Endothelial cell of umbilical vein (primary cell): ENCODE results near the gene STK32A. TPM values are rescaled to one million over a fixed set of nuclear protein-coding genes. Genes with fewer than 3 reads are reported as not detected.

Experiments
- BruUV-seq: library from RNA; stranded (reverse); fragments of 400-500 nt; replicated peaks from 2 replicates; lab custom pipeline; 2021; lab: Mats Ljungman, UMichigan
- CTCF ChIA-PET: fragments of 300-600, 350-600 bp; sonication (Branson Sonifier 250); formaldehyde crosslinking; loops from one replicate; lab custom pipeline; 2021; ENCODE audit warnings: antibody characterized with exemption, inconsistent platforms; lab: Charles Lee
- POLR2A ChIA-PET: fragments of 300-600, 350-600 bp; sonication (Branson Sonifier 250); formaldehyde crosslinking; loops from one replicate; lab custom pipeline; 2021; ENCODE audit warnings: antibody characterized with exemption, inconsistent platforms; lab: Charles Lee
- DNase-seq: peaks from one replicate; pipeline ENCODE4 v3.0.0-alpha.2; 2011; ENCODE audit warnings: low read depth, low spot score
- FAIRE-seq: peaks from 2 replicates; lab custom pipeline; 2011; peaks lifted over from hg19 to GRCh38; lab: Jason Lieb, UNC
- H2AFZ ChIP-seq: 2 replicates; pipeline ENCODE4 v1.6.0; 2012; ENCODE audit warnings: low read depth, low read length, control low read depth, inconsistent platforms
- H3K27ac ChIP-seq: 2 replicates; pipeline ENCODE4 v1.5.1; 2011; ENCODE audit warnings: low read depth, mild to moderate bottlenecking, control low read depth, low read length, moderate library complexity; ENCODE audit not compliant: insufficient read depth
- H3K27me3 ChIP-seq, 2 experiments: 2 replicates each; pipeline versions ENCODE4 v1.6.0 to v1.6.1; 2011; ENCODE audit warnings: low read length in 2 of 2, mixed read lengths in 1 of 2; ENCODE audit not compliant: control insufficient read depth in 2 of 2, insufficient read depth in 2 of 2
- H3K36me3 ChIP-seq, 2 experiments: 2 replicates in 1 of 2; 3 replicates in 1 of 2; pipeline ENCODE4 v1.5.1; 2011; ENCODE audit warnings: low read length in 2 of 2, mild to moderate bottlenecking in 1 of 2, moderate library complexity in 1 of 2; ENCODE audit not compliant: control insufficient read depth in 2 of 2, insufficient read depth in 2 of 2; ENCODE audit errors: extremely low read depth in 1 of 2
- H3K4me1 ChIP-seq: 3 replicates; pipeline ENCODE4 v1.5.1; 2011; ENCODE audit warnings: mild to moderate bottlenecking, low read length; ENCODE audit not compliant: control insufficient read depth, insufficient read depth; ENCODE audit errors: extremely low read depth
- H3K4me2 ChIP-seq: 2 replicates; pipeline ENCODE4 v1.6.1; 2011; ENCODE audit warnings: low read length, control low read depth, mixed read lengths; ENCODE audit not compliant: insufficient read depth
- H3K4me3 ChIP-seq, 3 experiments: fragments of 200-600 bp in 1 of 3; sonication (generic), shearing (Covaris generic) in 1 of 3; replicated peaks in 1 of 3; 2 replicates each; pipeline ENCODE4 v1.5.1; 2011 to 2016; ENCODE audit warnings: control low read depth in 3 of 3, low read length in 3 of 3, mild to moderate bottlenecking in 2 of 3, inconsistent platforms in 1 of 3, low read depth in 1 of 3, moderate library complexity in 1 of 3; ENCODE audit not compliant: insufficient read depth in 1 of 3
- H3K79me2 ChIP-seq: 2 replicates; pipeline ENCODE4 v1.6.0; 2012; ENCODE audit warnings: low read length, inconsistent platforms; ENCODE audit not compliant: control insufficient read depth, insufficient read depth
- H3K9ac ChIP-seq: replicated peaks from 2 replicates; pipeline ENCODE3; 2011; ENCODE audit warnings: low read length, control low read depth; ENCODE audit not compliant: insufficient read depth; ENCODE audit errors: extremely low read depth
- H3K9me1 ChIP-seq: replicated peaks from 3 replicates; pipeline ENCODE4 v1.6.0; 2011; ENCODE audit warnings: mild to moderate bottlenecking, low read length; ENCODE audit not compliant: control insufficient read depth, insufficient read depth; ENCODE audit errors: extremely low read depth
- H3K9me3 ChIP-seq: replicated peaks from 2 replicates; pipeline ENCODE4 v1.5.1; 2012; ENCODE audit warnings: low read length, inconsistent platforms; ENCODE audit not compliant: control insufficient read depth, insufficient read depth
- H4K20me1 ChIP-seq: replicated peaks from 2 replicates; pipeline ENCODE3; 2011; ENCODE audit warnings: mild to moderate bottlenecking, low read length; ENCODE audit not compliant: control insufficient read depth, insufficient read depth; ENCODE audit errors: extremely low read depth
- CTCF ChIP-seq, 2 donors: IDR thresholded peaks; 1 replicate in 1 of 2; 2 replicates in 1 of 2; pipeline ENCODE4 v1.5.1; 2011; ENCODE audit warnings: low read length in 2 of 2, mild to moderate bottlenecking in 2 of 2, moderate library complexity in 2 of 2, control low read depth in 1 of 2, inconsistent platforms in 1 of 2, low read depth in 1 of 2; ENCODE audit not compliant: insufficient read depth in 1 of 2; ENCODE audit errors: extremely low read depth in 1 of 2
- EZH2 ChIP-seq: IDR thresholded peaks from 2 replicates; pipeline ENCODE4 v1.6.1; 2012; ENCODE audit warnings: borderline replicate concordance, low read depth, mild to moderate bottlenecking, moderate library complexity, low read length, inconsistent platforms; ENCODE audit not compliant: severe bottlenecking
- FOS ChIP-seq: IDR thresholded peaks from 2 replicates; pipeline ENCODE4 v1.6.1; 2011; ENCODE audit warnings: mild to moderate bottlenecking, low read length, moderate library complexity, borderline replicate concordance; ENCODE audit not compliant: insufficient read depth
- GATA2 ChIP-seq: IDR thresholded peaks from 2 replicates; pipeline ENCODE4 v1.7.0; 2011; ENCODE audit warnings: low read depth, mild to moderate bottlenecking, moderate library complexity, mixed read lengths, low read length; ENCODE audit not compliant: insufficient read length, insufficient read depth
- JUN ChIP-seq: IDR thresholded peaks from 2 replicates; pipeline ENCODE4 v1.6.1; 2011; ENCODE audit warnings: borderline replicate concordance, low read depth; ENCODE audit not compliant: insufficient read length, insufficient read depth
- MAX ChIP-seq: IDR thresholded peaks from 2 replicates; pipeline ENCODE4 v1.6.1; 2011; ENCODE audit not compliant: insufficient read depth, insufficient read length
- MYC ChIP-seq: IDR thresholded peaks from one replicate; pipeline ENCODE4 v1.6.1; 2011; ENCODE audit warnings: mild to moderate bottlenecking, low read depth, low read length
- POLR2A ChIP-seq: IDR thresholded peaks from 2 replicates; pipeline ENCODE4 v1.6.1; 2012; ENCODE audit warnings: low read depth, mild to moderate bottlenecking, control low read depth, low read length
- POLR2AphosphoS5 ChIP-seq: IDR thresholded peaks from 2 replicates; pipeline ENCODE4 v1.6.1; 2012; ENCODE audit warnings: low read depth, mild to moderate bottlenecking, control low read depth, low read length, moderate library complexity; ENCODE audit not compliant: insufficient read depth
- dilution Hi-C: fragments of 300-500 bp; cut with MboI; formaldehyde crosslinking; loops from one replicate; pipeline ENCODE4 v1.15.0; 2019; ENCODE audit warnings: low sequenced_read_pairs; ENCODE audit not compliant: extremely low pct_ligation_motif_present
- intact Hi-C: fragments of 100-400 bp; cut with micrococcal nuclease; formaldehyde crosslinking; loops from one replicate; pipeline ENCODE4 v1.10.0; 2022
- polyA plus RNA-seq, 4 experiments: library from polyadenylated mRNA; depleted of rRNA in 3 of 4; stranded (reverse) in 3 of 4; unstranded in 1 of 4; fragments of >200 nt; gene quantifications; 2 replicates each; pipeline versions ENCODE4 v1.2.1 to v1.2.3, GENCODE V29; 2011 to 2012; ENCODE audit warnings: missing spikeins in 1 of 4
- total RNA-seq: library from RNA; stranded (reverse); gene quantifications from 2 replicates; pipeline ENCODE4 v1.2.3, GENCODE V29; 2021

STK32A gene
- total and polyA plus RNA-seq, 2 donors (not counting 3 experiments of a cell fraction or from before 2014, with no cell fraction given) = not detected

- TF ChIP-seq POLR2A = no peak
- no peak for TF ChIP-seq MYC
- no peak for TF ChIP-seq MAX
- no peak for TF ChIP-seq GATA2
- TF ChIP-seq EZH2 = no peak
- no peak for TF ChIP-seq JUN
- TF ChIP-seq CTCF (IDR thresholded peaks at IDR 0.05; ENCODE audit: extremely low read depth in 1 of 2, insufficient read depth in 1 of 2, low read depth in 1 of 2, low read length in 2 of 2) = no peak
- TF ChIP-seq FOS = no peak
- TF ChIP-seq POLR2AphosphoS5 = no peak
- FAIRE-seq (no peak), DNase-seq (no peak)
- dilution Hi-C loops = no loop called here
- no peaks in the 10 kb centered on the region for H3K9me1 ChIP-seq
- POLR2A ChIA-PET = no interaction called here
- CTCF ChIA-PET = interaction anchor here (0.7 to 1.4 kb wide), 5 partner anchors 9 to 181 kb away, joined by 3 to 7 read pairs (median 4); no protein-coding TSS in a partner anchor
- H3K79me2 ChIP-seq = no peaks in the 10 kb centered on the region
- H3K4me1 ChIP-seq = no peaks in the 10 kb centered on the region
- H3K9me3 ChIP-seq = no peaks in the 10 kb centered on the region
- H4K20me1 ChIP-seq = no peaks in the 10 kb centered on the region
- H3K27me3 ChIP-seq = no peaks in the 10 kb centered on the region
- intact Hi-C loops = no loop called here
- H2AFZ ChIP-seq = no peak overlapping the region
- no peak overlapping the region for H3K9ac ChIP-seq
- H3K27ac ChIP-seq = no peak overlapping the region
- BruUV-seq = no TSS peak
- peaks cover 17 to 30% of the 10 kb centered on the region in 2 experiments for H3K36me3 ChIP-seq
- H3K4me2 ChIP-seq = no peak overlapping the region
- H3K4me3 ChIP-seq = no peak overlapping the region
Measured at GRCh38 chr5:147397616-147398015, 162.8 kb downstream of the STK32A start.
